Epithelial cell of proximal tubule (primary cell): ENCODE data around the gene ZDHHC16. TPM values are rescaled to one million over a fixed set of nuclear protein-coding genes. Genes with fewer than 3 reads are reported as not detected.
"Not testable (repeated sequence)": the region's sequence is repeated elsewhere in the genome, so short reads cannot be mapped to it uniquely, and the experiment has no call there.

Experiments
- DNase-seq: peaks from one replicate; pipeline ENCODE4 v3.0.0-alpha.2; 2011; ENCODE audit warnings: low read depth
- H3K4me3 ChIP-seq: 2 replicates; pipeline ENCODE4 v1.5.1; 2011; ENCODE audit warnings: low read depth, mild to moderate bottlenecking, low read length
- CTCF ChIP-seq: conservative IDR thresholded peaks from 2 replicates; pipeline ENCODE4 v1.5.1; 2012; ENCODE audit warnings: low read depth, mild to moderate bottlenecking, low read length
- total RNA-seq: library from RNA; depleted of rRNA; stranded (reverse); fragments of >200 nt; gene quantifications from 2 replicates; pipeline ENCODE4 v1.2.3, GENCODE V29; 2015

Gene ZDHHC16
- total RNA-seq, 1 donor from 2014 or later = 44.7 TPM

GRCh38 chr10:97407211-97407951, 38.6 kb upstream of the ZDHHC16 start:
- no peak for DNase-seq
- H3K4me3 ChIP-seq = peak overlapping the region; percentile 20
- TF ChIP-seq CTCF = peak; percentile 78

- no peak for TF ChIP-seq CTCF
- H3K4me3 ChIP-seq = no peak overlapping the region
- no peak for DNase-seq
These were observed 38.1 kb upstream of the ZDHHC16 start for GRCh38 chr10:97407952-97408248.

GRCh38 chr10:97408496-97408992, 37.4 kb upstream of the ZDHHC16 start:
- DNase-seq = no peak
- TF ChIP-seq CTCF = no peak
- H3K4me3 ChIP-seq = no peak overlapping the region

GRCh38 chr10:97411406-97411805, 34.6 kb upstream of the ZDHHC16 start:
- no peak for DNase-seq
- TF ChIP-seq CTCF = no peak
- no peak overlapping the region for H3K4me3 ChIP-seq

GRCh38 chr10:97412891-97413304, 33.1 kb upstream of the ZDHHC16 start:
- DNase-seq = no peak
- TF ChIP-seq CTCF = no peak

GRCh38 chr10:97416565-97416964, 29.4 kb upstream of the ZDHHC16 start:
- no peak for TF ChIP-seq CTCF
- H3K4me3 ChIP-seq = no peak overlapping the region

More at GRCh38 chr10:97412891-97413304, 33.1 kb upstream of the ZDHHC16 start:
- no peak overlapping the region for H3K4me3 ChIP-seq

GRCh38 chr10:97423757-97424098, 22.2 kb upstream of the ZDHHC16 start:
- H3K4me3 ChIP-seq = not testable (repeated sequence)

More at GRCh38 chr10:97416565-97416964, 29.4 kb upstream of the ZDHHC16 start:
- DNase-seq = no peak

More at GRCh38 chr10:97423757-97424098, 22.2 kb upstream of the ZDHHC16 start:
- DNase-seq = not testable (repeated sequence)
